T-helper 1 cell treated with Interleukin-12 subunit alpha and Interleukin-12 subunit beta and Interleukin-4 antibody, amounts not matched to agents 30 ng/mL and 1 ng/mL, for 36 hours (primary cell): ENCODE results near the gene C1orf159. TPM values are rescaled to one million over a fixed set of nuclear protein-coding genes. Genes with fewer than 3 reads are reported as not detected.

ENCODE experiments used
- intact Hi-C: fragments of 100-400 bp; cut with micrococcal nuclease; formaldehyde crosslinking; loops from one replicate; pipeline ENCODE4 v1.15.1; 2024
- total RNA-seq: library from RNA; stranded (reverse); gene quantifications from 2 replicates; pipeline ENCODE4 v1.2.3, GENCODE V29; 2022

The C1orf159 gene
- total RNA-seq, 1 donor from 2014 or later, result 22.9 TPM

DNA sequence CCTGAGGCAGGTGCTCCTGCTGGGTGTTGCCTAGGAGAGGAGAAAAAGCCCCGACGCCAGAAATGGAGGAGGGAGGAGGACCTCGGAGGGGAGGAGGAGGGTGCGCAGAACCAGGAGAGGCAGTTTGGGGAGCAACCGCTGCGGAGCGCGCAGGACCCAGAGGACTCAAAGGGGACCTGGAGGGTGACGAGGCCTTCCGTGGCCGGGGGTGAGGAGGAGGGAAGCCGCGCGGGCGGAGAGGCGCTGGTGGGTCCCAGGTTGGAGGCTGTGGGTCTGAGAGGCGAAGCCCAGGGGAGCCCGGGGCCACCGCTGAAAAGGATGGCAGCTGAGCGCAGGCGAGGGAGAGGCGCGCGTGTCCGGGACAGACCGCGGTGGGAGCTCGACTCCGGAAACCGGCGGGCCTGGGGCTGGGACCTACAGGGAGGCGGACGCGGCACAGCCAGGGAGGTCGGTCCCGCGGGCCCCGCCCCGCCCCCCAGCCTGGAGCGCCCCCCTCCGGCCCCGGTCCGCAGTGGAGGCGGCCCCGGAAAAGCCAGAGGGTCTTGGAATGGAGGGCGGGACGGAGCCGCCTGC is 56.9 kb downstream of the C1orf159 start:
- intact Hi-C loops, result loop anchor here (1.0 to 5.0 kb wide), 7 partner anchors 10 to 248 kb away; partner anchors contain the start of genes ACAP3, C1orf159 and PUSL1

DNA sequence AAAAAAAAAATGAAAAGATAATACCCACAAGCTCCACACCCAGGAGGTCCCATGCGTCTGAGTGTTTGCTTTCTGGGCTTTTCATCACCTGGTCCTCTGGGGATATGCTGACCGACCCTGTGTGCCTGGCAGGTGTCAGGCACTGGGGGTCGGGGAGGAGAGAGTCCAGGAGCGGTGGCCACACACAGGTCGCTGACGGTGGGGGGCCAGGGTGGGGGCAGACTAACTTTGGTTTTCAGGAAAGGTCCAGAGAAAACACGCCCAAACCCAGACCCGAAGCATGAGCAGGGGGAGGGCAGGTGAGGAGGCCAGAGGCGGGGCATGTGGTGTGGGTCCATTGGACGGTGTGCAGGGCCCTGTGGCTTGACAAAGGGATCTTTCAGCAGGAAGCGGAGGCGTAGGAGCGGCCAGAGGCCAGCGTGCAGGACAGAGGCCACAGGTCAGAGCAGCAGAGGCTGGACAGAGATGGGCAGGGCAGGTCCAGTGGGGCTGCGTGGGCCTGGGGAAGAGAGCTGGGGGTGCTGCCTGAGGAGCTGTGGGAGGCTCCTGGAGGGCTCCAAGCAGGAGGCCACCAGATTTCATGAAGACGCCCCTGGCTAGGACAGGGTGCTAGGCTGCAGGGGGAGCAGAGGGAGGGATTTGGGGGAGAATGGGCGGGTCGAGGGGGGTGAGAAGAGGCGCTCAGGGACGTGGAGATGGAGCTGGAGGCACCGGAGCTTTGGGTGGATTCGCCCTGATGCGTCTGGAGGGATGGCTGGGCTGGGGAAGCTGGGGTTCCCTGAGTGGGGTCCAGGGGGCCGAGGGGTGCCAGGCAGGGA is 57.6 kb downstream of the C1orf159 start:
- intact Hi-C loops, result loop anchor here (5.0 kb wide), 1 partner anchor 249 kb away; the partner anchor contains the start of genes ACAP3 and PUSL1

DNA sequence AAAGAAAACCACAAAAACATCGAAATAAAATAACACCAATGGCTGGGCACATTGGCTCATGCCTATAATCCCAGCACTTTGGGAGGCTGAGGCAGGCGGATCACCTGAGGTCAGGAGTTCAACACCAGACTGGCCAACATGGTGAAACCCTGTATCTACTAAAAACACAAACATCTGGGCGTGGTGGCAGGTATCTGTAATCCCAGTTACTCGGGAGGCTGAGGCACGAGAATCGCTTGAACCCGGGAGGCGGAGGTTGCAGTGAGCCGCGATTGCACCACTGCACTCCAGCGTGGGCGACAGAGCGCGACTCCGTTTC is 58.2 kb downstream of the C1orf159 start:
- intact Hi-C loops, result loop anchor here (5.0 kb wide), 1 partner anchor 250 kb away; the partner anchor contains the start of genes ACAP3 and PUSL1

DNA sequence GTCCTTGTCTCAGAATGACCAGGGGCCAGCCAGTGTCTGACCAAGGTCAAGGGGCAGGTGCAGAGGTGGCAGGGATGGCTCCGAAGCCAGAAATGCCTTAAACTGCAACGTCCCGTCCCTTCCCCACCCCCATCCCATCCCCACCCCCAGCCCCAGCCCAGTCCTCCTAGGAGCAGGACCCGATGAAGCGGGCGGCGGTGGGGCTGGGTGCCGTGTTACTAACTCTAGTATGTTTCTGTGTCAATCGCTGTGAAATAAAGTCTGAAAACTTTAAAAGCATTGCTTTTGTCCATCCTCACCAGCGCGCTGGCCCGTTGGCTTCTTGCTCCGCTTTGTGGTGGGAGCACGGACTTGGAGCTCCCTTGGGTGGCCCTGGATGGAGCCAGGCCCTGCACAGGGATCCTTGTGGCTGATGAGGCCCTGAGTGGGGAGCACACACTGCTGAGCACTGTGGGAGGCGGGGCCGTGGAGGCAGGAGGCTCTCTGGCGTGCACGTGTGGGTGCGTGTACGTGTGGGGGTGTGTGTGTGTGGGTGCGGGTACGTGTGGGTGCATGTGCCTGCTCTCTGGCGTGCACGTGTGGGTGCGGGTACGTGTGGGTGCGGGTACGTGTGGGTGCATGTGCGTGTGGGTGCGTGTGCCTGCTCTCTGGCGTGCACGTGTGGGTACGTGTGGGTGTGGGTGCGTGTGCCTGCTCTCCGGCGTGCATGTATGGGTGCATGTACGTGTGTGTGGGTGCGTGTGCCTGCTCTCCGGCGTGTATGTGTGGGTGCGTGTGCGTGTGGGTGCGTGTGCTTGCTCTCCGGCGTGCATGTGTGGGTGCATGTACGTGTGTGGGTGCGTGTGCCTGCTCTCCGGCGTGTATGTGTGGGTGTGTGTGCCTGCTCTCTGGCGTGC is 59.8 kb downstream of the C1orf159 start:
- intact Hi-C loops, result loop anchor here (5.0 kb wide), 1 partner anchor 251 kb away; the partner anchor contains the start of genes ACAP3 and PUSL1

DNA sequence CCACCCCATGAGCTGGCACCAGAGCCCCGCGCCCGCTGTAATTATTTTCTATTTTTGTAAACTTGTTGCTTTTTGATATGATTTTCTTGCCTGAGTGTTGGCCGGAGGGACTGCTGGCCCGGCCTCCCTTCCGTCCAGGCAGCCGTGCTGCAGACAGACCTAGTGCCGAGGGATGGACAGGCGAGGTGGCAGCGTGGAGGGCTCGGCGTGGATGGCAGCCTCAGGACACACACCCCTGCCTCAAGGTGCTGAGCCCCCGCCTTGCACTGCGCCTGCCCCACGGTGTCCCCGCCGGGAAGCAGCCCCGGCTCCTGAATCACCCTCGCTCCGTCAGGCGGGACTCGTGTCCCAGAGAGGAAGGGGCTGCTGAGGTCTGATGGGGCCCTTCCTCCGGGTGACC is 60.9 kb downstream of the C1orf159 start:
- intact Hi-C loops, result loop anchor here (5.0 kb wide), 1 partner anchor 252 kb away; the partner anchor contains the start of genes ACAP3 and PUSL1

DNA sequence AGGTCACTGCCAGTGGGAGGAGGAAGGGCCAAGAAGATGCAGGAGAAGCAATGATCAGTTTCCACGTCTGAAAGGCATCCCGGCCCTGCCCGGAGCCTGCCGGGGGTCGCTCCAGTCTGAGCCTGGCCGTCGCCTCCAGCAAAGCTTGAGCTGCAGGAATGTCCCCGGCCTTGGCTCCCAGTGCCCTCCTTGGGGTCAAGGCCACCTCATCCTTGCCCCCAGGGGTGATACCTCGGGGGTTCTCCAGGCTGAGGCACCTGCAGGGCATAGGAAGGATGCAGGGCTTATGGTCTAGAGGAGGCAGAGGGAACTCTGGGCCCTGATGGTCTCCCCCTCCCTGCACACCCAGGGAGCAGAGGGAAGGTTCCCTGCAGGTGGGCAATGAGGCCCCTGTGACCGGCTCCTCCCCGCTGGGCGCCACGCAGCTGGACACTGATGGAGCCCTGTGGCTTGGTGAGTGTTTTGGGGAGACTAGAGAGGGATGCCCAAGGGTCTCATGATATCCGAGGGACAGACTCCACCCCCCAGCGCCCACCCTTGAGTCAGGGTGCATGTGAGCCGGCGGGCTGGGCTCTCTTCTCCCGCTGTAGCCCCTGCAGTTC is 61.7 kb downstream of the C1orf159 start:
- intact Hi-C loops, result no loop called here

DNA sequence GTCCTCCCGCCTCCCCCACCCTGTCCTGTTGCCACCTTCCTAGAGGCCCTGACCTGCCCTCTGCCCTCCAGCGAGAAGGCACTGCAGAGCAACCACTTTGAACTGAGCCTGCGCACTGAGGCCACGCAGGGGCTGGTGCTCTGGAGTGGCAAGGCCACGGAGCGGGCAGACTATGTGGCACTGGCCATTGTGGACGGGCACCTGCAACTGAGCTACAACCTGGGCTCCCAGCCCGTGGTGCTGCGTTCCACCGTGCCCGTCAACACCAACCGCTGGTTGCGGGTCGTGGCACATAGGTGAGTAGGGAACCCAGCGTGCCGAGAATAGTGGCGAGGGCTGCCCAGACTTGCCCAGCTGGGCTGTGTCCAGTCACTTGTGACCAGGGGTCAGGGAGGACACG is 62.2 kb downstream of the C1orf159 start:
- intact Hi-C loops, result no loop called here

DNA sequence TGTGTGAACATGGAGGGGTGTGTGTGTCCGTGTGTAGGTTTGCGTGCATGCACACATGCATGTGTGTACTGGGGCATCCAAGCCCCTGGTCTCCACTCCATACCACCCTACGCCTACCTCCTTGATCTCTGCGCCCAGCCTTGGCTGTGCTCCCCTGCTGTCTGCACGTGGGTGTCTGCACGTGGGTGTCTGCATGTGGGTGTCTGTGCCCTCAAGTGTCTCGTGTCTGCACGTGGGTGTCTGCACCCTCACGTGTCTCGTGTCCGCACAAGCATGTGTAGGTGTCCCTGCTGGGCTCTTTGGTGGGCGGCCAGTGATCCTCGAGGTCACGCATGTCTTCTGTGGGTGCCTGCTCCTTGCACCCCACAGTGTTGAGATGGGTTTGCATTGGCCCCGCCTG is 62.9 kb downstream of the C1orf159 start:
- intact Hi-C loops, result no loop called here

DNA sequence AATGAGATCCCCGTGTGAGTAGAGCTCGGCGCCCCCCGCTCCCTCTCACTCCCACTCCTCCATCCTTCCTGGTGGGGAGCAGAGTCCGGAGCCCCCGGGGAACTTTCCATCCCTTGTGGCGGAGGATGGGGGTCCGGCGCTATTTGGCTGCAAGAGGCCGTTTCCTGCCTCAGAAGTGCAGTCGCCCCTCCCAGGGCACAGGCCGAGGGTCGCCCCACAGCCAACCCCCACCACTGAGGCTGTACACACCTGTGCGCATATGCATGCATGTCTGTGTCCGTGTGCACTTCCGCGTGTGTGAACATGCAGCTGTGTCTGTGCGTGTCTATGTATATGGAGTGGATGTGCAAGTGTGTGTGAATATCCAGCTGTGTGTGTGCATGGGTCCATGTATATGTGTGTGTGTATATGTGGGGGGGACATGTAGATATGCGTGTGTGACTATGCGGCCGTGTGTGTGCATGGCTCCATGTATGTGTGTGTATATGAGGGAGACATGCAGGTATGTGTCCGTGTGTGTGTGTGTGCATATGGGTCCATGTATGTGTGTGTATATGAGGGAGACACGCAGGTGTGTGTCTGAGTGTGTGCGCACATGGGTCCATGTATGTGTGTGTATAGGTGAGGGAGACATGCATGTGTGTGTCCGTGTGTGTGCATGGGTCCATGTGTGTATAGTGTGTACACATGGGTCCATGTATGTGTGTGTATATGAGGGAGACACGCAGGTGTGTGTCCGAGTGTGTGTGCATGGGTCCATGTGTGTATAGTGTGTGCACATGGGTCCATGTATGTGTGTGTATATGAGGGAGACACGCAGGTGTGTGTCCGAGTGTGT is 63.7 kb downstream of the C1orf159 start:
- intact Hi-C loops, result no loop called here

DNA sequence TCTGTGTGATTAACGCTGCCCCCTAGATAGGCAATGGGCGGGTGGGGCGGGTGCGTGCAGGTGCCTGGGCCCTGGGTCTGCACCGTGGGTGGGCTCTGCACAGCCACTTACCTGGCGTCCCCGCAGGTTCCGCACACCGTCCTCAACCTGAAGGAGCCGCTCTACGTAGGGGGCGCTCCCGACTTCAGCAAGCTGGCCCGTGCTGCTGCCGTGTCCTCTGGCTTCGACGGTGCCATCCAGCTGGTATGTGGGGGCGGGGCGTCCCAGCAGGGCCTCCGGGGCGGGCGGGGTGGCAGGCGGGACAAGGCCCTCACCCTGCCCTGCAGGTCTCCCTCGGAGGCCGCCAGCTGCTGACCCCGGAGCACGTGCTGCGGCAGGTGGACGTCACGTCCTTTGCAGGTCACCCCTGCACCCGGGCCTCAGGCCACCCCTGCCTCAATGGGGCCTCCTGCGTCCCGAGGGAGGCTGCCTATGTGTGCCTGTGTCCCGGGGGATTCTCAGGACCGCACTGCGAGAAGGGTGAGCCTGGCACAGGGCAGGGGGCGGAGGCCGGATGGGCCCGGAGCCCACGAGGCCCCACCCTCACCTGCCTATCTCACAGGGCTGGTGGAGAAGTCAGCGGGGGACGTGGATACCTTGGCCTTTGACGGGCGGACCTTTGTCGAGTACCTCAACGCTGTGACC is 64.6 kb downstream of the C1orf159 start:
- intact Hi-C loops, result no loop called here

DNA sequence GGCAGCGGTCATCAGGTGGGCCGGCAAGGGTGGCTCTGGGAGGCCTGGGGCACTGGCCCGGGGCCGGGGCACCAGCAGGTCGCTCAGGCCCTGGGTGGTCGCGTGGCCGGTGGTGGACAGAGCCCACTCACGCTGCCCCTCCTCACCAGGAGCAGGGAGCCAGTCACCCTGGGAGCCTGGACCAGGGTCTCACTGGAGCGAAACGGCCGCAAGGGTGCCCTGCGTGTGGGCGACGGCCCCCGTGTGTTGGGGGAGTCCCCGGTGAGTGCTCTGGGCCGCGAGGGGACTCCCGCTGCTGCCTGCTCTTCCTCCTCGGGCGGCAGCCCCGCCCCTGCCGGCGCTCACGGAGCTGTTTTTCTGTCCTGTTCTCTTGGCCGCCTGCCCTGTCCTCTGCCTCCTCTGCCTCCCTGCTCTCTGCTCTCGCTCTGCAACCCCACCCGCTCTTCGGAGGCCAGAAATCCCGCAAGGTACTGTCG is 65.3 kb downstream of the C1orf159 start:
- intact Hi-C loops, result no loop called here

DNA sequence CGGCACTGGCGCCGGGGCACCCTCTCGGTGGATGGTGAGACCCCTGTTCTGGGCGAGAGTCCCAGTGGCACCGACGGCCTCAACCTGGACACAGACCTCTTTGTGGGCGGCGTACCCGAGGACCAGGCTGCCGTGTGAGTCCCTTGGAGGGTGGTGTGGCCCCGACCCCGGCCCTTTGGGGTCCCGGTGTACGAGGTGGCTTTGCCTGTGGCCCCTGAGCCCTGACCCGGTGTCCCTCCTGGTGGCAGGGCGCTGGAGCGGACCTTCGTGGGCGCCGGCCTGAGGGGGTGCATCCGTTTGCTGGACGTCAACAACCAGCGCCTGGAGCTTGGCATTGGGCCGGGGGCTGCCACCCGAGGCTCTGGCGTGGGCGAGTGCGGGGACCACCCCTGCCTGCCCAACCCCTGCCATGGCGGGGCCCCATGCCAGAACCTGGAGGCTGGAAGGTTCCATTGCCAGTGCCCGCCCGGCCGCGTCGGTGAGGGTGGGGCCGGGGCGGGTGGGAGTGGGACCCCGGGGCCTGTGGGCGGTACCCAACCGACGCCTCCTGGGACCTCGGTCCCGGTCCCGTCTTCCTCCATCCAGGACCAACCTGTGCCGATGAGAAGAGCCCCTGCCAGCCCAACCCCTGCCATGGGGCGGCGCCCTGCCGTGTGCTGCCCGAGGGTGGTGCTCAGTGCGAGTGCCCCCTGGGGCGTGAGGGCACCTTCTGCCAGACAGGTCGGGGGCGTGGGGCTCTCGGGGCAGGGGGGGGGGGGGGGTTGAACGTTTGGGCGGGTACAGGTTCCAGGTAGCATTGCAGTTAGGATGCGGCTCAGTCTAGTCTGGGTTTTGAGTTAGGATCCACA is 66.3 kb downstream of the C1orf159 start:
- intact Hi-C loops, result no loop called here

DNA sequence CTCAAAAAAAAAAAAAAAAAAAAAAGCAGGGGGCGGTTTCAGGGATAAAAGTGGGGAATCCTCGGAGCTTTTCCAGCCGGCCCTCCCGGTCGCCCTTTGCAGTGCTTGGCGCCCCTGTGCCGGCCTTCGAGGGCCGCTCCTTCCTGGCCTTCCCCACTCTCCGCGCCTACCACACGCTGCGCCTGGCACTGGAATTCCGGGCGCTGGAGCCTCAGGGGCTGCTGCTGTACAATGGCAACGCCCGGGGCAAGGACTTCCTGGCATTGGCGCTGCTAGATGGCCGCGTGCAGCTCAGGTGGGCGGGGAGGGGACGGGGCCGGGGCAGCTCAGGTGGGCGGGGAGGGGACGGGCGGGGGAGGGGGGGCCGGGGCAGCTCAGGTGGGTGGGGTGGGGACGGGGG is 67.1 kb downstream of the C1orf159 start:
- intact Hi-C loops, result no loop called here

DNA sequence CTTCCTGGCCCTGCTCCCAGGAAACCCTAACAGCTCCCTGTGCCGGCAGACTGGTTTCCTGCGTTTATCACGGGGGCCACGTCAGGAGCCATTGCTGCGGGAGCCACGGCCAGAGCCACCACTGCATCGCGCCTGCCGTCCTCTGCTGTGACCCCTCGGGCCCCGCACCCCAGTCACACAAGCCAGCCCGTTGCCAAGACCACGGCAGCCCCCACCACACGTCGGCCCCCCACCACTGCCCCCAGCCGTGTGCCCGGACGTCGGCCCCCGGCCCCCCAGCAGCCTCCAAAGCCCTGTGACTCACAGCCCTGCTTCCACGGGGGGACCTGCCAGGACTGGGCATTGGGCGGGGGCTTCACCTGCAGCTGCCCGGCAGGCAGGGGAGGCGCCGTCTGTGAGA is 67.9 kb downstream of the C1orf159 start:
- intact Hi-C loops, result no loop called here

DNA sequence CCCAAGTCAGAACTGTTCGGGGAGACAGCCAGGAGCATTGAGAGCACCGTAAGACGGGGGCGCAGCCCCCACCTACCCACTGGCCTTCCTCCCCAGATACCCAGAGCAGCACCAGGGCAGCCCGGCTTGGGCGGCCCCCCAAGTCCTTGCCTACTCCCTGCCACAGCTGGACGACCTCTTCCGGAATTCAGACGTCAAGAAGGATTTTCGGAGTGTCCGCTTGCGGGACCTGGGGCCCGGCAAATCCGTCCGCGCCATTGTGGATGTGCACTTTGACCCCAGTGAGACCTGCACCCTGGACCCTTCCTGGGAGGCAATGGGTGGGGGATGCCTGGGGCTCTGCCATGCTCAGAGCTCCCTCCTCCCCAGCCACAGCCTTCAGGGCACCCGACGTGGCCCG is 68.5 kb downstream of the C1orf159 start:
- intact Hi-C loops, result no loop called here

DNA sequence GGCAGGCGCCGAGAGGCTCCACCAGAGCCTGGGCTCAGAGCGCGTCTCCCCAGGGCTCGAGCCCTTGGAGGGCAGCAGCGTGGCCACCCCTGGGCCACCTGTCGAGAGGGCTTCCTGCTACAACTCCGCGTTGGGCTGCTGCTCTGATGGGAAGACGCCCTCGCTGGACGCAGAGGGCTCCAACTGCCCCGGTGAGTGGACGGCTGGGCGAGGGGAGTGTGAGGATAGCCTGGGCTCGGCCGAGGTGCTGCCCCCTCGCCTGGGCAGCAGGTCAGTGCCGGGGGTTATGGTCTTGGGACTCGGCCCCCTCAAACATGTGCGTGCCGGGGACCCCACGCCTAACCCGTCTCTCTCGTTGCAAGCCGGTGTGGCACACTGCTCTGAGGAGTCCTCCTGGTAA is 69.1 kb downstream of the C1orf159 start:
- intact Hi-C loops, result no loop called here

DNA sequence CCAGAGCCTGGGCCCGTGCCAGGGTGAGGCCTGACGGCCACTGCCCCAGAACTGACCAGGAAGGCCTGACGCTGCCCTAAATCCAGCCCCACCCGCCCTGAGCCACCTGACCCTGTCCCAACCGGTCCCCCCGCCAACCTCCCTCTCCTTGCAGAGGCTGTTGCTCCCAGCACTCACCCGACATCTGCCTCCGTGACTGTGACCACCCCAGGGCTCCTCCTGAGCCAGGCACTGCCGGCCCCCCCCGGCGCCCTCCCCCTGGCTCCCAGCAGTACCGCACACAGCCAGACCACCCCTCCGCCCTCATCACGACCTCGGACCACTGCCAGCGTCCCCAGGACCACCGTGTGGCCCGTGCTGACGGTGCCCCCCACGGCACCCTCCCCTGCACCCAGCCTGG is 69.6 kb downstream of the C1orf159 start:
- intact Hi-C loops, result no loop called here

DNA sequence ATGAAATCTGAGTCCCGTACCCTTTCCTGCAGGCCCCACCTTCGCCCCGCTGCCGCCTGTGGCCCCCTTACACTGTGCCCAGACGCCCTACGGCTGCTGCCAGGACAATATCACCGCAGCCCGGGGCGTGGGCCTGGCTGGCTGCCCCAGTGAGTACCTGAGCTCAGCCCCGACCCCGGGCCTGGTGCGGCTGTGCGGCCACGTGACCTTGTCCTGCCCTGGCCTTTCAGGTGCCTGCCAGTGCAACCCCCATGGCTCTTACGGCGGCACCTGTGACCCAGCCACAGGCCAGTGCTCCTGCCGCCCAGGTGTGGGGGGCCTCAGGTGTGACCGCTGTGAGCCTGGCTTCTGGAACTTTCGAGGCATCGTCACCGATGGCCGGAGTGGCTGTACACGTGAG is 70.8 kb downstream of the C1orf159 start:
- intact Hi-C loops, result no loop called here
